Astrocyte (in vitro differentiated cells and primary cell): ENCODE data around the gene SEPSECS. TPM values are rescaled to one million over a fixed set of nuclear protein-coding genes. Genes with fewer than 3 reads are reported as not detected.

Experiments
- DNase-seq: peaks from one replicate; pipeline ENCODE4 v3.0.0-alpha.2; 2010; ENCODE audit warnings: low read depth
- FAIRE-seq: peaks from 2 replicates; lab custom pipeline; 2011; peaks lifted over from hg19 to GRCh38; lab: Jason Lieb, UNC
- H2AFZ ChIP-seq: 2 replicates; pipeline ENCODE4 v1.6.0; 2012; ENCODE audit warnings: low read depth, low read length, inconsistent platforms
- H3K27ac ChIP-seq: 2 replicates; pipeline ENCODE4 v1.5.1; 2011; ENCODE audit warnings: low read depth, low read length, inconsistent platforms
- H3K27me3 ChIP-seq: 2 replicates; pipeline ENCODE4 v1.6.0; 2011; ENCODE audit warnings: low read length, inconsistent platforms; ENCODE audit not compliant: insufficient read depth
- H3K36me3 ChIP-seq: 2 replicates; pipeline ENCODE4 v1.5.1; 2011; ENCODE audit warnings: low read length, inconsistent platforms; ENCODE audit not compliant: insufficient read depth
- H3K4me1 ChIP-seq: 2 replicates; pipeline ENCODE4 v1.5.1; 2011; ENCODE audit warnings: low read length, inconsistent platforms; ENCODE audit not compliant: insufficient read depth
- H3K4me2 ChIP-seq: 2 replicates; pipeline ENCODE4 v1.6.0; 2012; ENCODE audit warnings: low read length, inconsistent platforms
- H3K4me3 ChIP-seq: 2 replicates; pipeline ENCODE4 v1.5.1; 2011; ENCODE audit warnings: low read depth, mild to moderate bottlenecking, low read length, inconsistent platforms; ENCODE audit not compliant: insufficient read depth
- H3K79me2 ChIP-seq: 2 replicates; pipeline ENCODE4 v1.6.0; 2012; ENCODE audit warnings: mild to moderate bottlenecking, low read length, inconsistent platforms; ENCODE audit not compliant: insufficient read depth
- H3K9ac ChIP-seq: 2 replicates; pipeline ENCODE4 v1.6.0; 2012; ENCODE audit warnings: mild to moderate bottlenecking, low read length, inconsistent platforms
- H3K9me3 ChIP-seq: 2 replicates; pipeline ENCODE4 v1.5.1; 2012; ENCODE audit warnings: low read depth, mild to moderate bottlenecking, low read length, inconsistent platforms; ENCODE audit not compliant: insufficient read depth
- H4K20me1 ChIP-seq: 2 replicates; pipeline ENCODE4 v1.6.0; 2012; ENCODE audit warnings: low read length, inconsistent platforms; ENCODE audit not compliant: insufficient read depth
- H3K27ac Mint-ChIP-seq: one replicate; pipeline ENCODE4 v1.8.0; 2021; ENCODE audit warnings: mild to moderate bottlenecking, mixed read lengths; ENCODE audit not compliant: unreplicated experiment
- H3K27me3 Mint-ChIP-seq: one replicate; pipeline ENCODE4 v1.8.0; 2021; ENCODE audit warnings: low read depth, mixed read lengths; ENCODE audit not compliant: unreplicated experiment
- H3K36me3 Mint-ChIP-seq: one replicate; pipeline ENCODE4 v1.8.0; 2021; ENCODE audit warnings: low read depth, mixed read lengths; ENCODE audit not compliant: unreplicated experiment
- H3K4me1 Mint-ChIP-seq: one replicate; pipeline ENCODE4 v1.8.0; 2021; ENCODE audit warnings: low read depth, mixed read lengths; ENCODE audit not compliant: unreplicated experiment
- H3K4me3 Mint-ChIP-seq: one replicate; pipeline ENCODE4 v1.8.0; 2021; ENCODE audit warnings: mild to moderate bottlenecking, moderate library complexity, mixed read lengths; ENCODE audit not compliant: unreplicated experiment
- H3K9me3 Mint-ChIP-seq: one replicate; pipeline ENCODE4 v1.8.0; 2021; ENCODE audit warnings: mild to moderate bottlenecking, mixed read lengths; ENCODE audit not compliant: unreplicated experiment
- EZH2 ChIP-seq: IDR thresholded peaks from 2 replicates; pipeline ENCODE4 v1.6.1; 2012; ENCODE audit warnings: mild to moderate bottlenecking, low read length, inconsistent platforms; ENCODE audit not compliant: insufficient read depth
- total RNA-seq: library from RNA; stranded (reverse); gene quantifications from 2 replicates; pipeline ENCODE4 v1.2.1, GENCODE V29; 2021
- TF ChIP-seq, protein P1 (sequence below): IDR thresholded peaks from 2 replicates; pipeline ENCODE4 v1.5.1; 2011; ENCODE audit warnings: low read depth, mild to moderate bottlenecking, inconsistent platforms, low read length, moderate library complexity; ENCODE audit not compliant: insufficient read depth

Gene SEPSECS
- total RNA-seq, 1 donor from 2014 or later = 4.2 TPM

GRCh38 chr4:25131926-25132325 lies 28.3 kb downstream of the SEPSECS start:
- no peak for TF ChIP-seq EZH2
- TF ChIP-seq, protein P1, sequence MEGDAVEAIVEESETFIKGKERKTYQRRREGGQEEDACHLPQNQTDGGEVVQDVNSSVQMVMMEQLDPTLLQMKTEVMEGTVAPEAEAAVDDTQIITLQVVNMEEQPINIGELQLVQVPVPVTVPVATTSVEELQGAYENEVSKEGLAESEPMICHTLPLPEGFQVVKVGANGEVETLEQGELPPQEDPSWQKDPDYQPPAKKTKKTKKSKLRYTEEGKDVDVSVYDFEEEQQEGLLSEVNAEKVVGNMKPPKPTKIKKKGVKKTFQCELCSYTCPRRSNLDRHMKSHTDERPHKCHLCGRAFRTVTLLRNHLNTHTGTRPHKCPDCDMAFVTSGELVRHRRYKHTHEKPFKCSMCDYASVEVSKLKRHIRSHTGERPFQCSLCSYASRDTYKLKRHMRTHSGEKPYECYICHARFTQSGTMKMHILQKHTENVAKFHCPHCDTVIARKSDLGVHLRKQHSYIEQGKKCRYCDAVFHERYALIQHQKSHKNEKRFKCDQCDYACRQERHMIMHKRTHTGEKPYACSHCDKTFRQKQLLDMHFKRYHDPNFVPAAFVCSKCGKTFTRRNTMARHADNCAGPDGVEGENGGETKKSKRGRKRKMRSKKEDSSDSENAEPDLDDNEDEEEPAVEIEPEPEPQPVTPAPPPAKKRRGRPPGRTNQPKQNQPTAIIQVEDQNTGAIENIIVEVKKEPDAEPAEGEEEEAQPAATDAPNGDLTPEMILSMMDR = no peak
- no peaks in the 10 kb centered on the region for H4K20me1 ChIP-seq
- no peak overlapping the region for H3K4me2 ChIP-seq
- no peak overlapping the region for H3K4me3 ChIP-seq
- Mint-ChIP-seq H3K9me3 (peaks cover 2% of the 10 kb centered on the region), H3K27me3 (no peaks in the 10 kb centered on the region), H3K36me3 (no peaks in the 10 kb centered on the region), H3K27ac (no peak overlapping the region), H3K4me1 (peaks cover 12% of the 10 kb centered on the region), H3K4me3 (no peak overlapping the region)
- H3K79me2 ChIP-seq = no peaks in the 10 kb centered on the region
- H3K27ac ChIP-seq = no peak overlapping the region
- H3K36me3 ChIP-seq = no peaks in the 10 kb centered on the region
- H3K9me3 ChIP-seq = no peaks in the 10 kb centered on the region
- FAIRE-seq (no peak), DNase-seq (no peak)
- peaks cover 3% of the 10 kb centered on the region for H3K4me1 ChIP-seq
- H2AFZ ChIP-seq = no peak overlapping the region
- no peaks in the 10 kb centered on the region for H3K27me3 ChIP-seq
- no peak overlapping the region for H3K9ac ChIP-seq

DNA sequence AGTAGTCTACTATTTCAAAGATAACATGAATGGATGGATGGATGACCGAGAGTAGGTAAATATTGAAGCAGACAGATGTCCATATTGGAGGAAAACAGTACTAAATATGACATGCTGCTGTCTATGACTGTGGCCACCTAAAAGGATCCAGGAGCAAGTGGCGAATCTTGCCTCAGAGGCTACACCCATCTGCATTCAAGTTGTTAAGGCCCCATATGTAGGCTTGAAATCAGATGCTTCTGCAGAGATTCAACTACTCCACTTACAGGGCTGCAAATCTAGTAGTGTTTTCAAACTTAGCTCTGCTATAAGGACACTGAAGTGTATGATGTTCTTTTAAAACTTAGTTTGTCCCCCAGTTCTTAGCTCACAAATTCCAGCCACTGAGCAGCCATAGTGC lies 28.9 kb downstream of the SEPSECS start:
- Histone ChIP-seq H3K4me3 (no peak overlapping the region), H3K9ac (no peak overlapping the region), H3K9me3 (no peaks in the 10 kb centered on the region), H2AFZ (no peak overlapping the region), H3K27me3 (no peaks in the 10 kb centered on the region), H3K4me1 (peaks cover 3% of the 10 kb centered on the region), H3K79me2 (no peaks in the 10 kb centered on the region), H3K27ac (no peak overlapping the region), H3K36me3 (no peaks in the 10 kb centered on the region), H3K4me2 (no peak overlapping the region), H4K20me1 (no peaks in the 10 kb centered on the region)
- Mint-ChIP-seq H3K4me1 (peaks cover 12% of the 10 kb centered on the region), H3K36me3 (no peaks in the 10 kb centered on the region), H3K9me3 (peaks cover 1% of the 10 kb centered on the region), H3K27me3 (no peaks in the 10 kb centered on the region), H3K4me3 (no peak overlapping the region), H3K27ac (no peak overlapping the region)
- FAIRE-seq (no peak), DNase-seq (no peak)
- TF ChIP-seq, protein P1 = no peak
- no peak for TF ChIP-seq EZH2

GRCh38 chr4:25129917-25130316 lies 30.3 kb downstream of the SEPSECS start:
- Mint-ChIP-seq H3K4me3 (no peak overlapping the region), H3K27me3 (no peaks in the 10 kb centered on the region), H3K9me3 (no peaks in the 10 kb centered on the region), H3K4me1 (peaks cover 12% of the 10 kb centered on the region), H3K27ac (no peak overlapping the region), H3K36me3 (no peaks in the 10 kb centered on the region)
- no peak overlapping the region for H3K4me3 ChIP-seq
- H3K27me3 ChIP-seq = no peaks in the 10 kb centered on the region
- no peak overlapping the region for H3K27ac ChIP-seq
- TF ChIP-seq, protein P1 = no peak
- TF ChIP-seq EZH2 = no peak
- no peak overlapping the region for H3K4me2 ChIP-seq
- H3K9me3 ChIP-seq = no peaks in the 10 kb centered on the region
- DNase-seq (peak; percentile 67), FAIRE-seq (no peak)
- no peaks in the 10 kb centered on the region for H4K20me1 ChIP-seq
- H3K4me1 ChIP-seq = peaks cover 3% of the 10 kb centered on the region
- H3K36me3 ChIP-seq = no peaks in the 10 kb centered on the region
- H3K79me2 ChIP-seq = no peaks in the 10 kb centered on the region
- H2AFZ ChIP-seq = no peak overlapping the region
- no peak overlapping the region for H3K9ac ChIP-seq
